GM20000 (cell line): ENCODE data around the gene SLC2A3.

ENCODE experiments used
- DNase-seq: peaks from one replicate; pipeline ENCODE4 v3.0.0; 2012; ENCODE audit warnings: low spot score
- TF ChIP-seq, protein P1 (sequence below): IDR thresholded peaks from 2 replicates; pipeline ENCODE4 v1.5.1; 2012; ENCODE audit warnings: mild to moderate bottlenecking, control low read depth; ENCODE audit errors: extremely low read depth, missing control alignments

The SLC2A3 gene

DNA sequence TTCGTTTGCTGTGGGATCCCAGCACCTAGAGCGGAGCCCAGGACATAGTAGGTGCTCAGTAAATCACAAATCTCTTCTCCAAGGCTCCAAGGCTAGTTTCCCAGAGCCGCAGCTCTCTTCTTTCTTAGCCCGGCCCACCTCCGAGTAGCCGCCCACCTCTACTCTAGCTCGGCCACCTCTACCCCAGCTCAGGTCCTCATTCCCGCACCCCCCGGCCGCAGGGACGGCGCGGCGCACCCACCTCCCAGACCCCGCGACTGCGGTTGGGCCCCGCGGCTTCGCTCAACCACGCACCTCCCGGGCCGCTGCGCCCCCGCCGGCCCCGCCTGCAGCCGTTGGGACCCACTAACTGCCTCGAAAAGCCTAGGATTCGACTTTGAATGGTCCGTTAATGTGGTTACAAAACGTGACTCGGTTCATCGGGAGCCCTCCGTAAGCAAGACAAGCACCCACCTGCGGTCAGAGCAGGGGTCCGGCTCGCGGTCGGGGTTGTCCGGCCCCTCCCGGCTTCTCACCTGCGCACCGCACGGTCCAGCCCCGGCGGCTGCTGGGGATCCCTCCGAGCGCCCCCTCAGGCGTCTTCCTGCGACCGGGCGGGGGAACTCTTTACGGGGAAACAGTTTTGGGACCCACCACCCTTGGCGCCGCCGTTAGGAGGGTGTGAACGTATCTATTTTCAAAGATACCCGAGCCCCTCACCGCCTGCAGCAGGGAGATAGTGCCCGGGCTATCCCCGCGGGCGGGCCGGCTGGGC, 63.2 kb downstream of the SLC2A3 start, which contains the start of gene SLC2A14:
TSS of gene SLC2A14 (minus strand) at position 350 of the 754 bp plus-strand sequence. CDS start 3,035 bp downstream, outside the sequence.
- TF ChIP-seq, protein P1, sequence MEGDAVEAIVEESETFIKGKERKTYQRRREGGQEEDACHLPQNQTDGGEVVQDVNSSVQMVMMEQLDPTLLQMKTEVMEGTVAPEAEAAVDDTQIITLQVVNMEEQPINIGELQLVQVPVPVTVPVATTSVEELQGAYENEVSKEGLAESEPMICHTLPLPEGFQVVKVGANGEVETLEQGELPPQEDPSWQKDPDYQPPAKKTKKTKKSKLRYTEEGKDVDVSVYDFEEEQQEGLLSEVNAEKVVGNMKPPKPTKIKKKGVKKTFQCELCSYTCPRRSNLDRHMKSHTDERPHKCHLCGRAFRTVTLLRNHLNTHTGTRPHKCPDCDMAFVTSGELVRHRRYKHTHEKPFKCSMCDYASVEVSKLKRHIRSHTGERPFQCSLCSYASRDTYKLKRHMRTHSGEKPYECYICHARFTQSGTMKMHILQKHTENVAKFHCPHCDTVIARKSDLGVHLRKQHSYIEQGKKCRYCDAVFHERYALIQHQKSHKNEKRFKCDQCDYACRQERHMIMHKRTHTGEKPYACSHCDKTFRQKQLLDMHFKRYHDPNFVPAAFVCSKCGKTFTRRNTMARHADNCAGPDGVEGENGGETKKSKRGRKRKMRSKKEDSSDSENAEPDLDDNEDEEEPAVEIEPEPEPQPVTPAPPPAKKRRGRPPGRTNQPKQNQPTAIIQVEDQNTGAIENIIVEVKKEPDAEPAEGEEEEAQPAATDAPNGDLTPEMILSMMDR: no peak

DNA sequence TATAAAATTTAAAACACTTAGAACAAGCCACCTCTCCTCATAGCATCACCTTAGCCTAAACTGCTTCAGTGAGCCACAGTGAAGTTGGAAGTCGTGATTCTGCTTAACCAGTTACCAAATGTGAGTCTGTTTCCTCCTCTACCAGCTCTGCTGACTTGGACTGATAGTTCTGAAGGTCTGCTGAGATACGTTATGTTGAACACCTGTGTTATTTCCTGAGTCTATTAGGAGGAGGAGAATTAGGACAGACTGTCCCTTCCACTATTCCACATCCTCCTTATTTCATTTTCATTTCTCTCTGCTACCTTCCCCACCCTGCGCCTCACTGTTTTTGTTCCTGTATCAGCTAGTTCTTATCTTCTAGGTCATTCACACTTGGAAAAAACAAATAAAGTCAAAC, 65.7 kb downstream of the SLC2A3 start:
- DNase-seq: no peak
- TF ChIP-seq, protein P1: no peak

More for the DNA sequence above, 63.2 kb downstream of the SLC2A3 start, which contains the start of gene SLC2A14:
- no peak for DNase-seq
